Measurements from ENCODE around the gene CNTNAP5. TPM values are rescaled to one million over a fixed set of nuclear protein-coding genes. Genes with fewer than 3 reads are reported as not detected.

Gene CNTNAP5
- total RNA-seq, 2 experiments from 2014 or later, result not detected

- Mint-ChIP-seq H3K36me3 (ENCODE audit: low read depth) (no peaks in the 10 kb centered on the region), H3K4me3 (no peak overlapping the region), H3K4me1 (no peaks in the 10 kb centered on the region), H3K27ac (no peak overlapping the region), H3K27me3 (no peaks in the 10 kb centered on the region), H3K9me3 (peaks cover 9% of the 10 kb centered on the region)
- ChIA-PET POLR2A (no interaction called here), CTCF (no interaction called here)
- DNase-seq, result no peak
These were observed 753.0 kb downstream of the CNTNAP5 start for GRCh38 chr2:124778076-124778475.

GRCh38 chr2:124796647-124797046 lies 771.6 kb downstream of the CNTNAP5 start:
- H3K4me3 Mint-ChIP-seq, result no peak overlapping the region
- H3K36me3 Mint-ChIP-seq (ENCODE audit: low read depth), result no peaks in the 10 kb centered on the region
- H3K27ac Mint-ChIP-seq, result no peak overlapping the region
- no peaks in the 10 kb centered on the region for H3K4me1 Mint-ChIP-seq
- POLR2A ChIA-PET, result no interaction called here
- no peak for DNase-seq
- no peaks in the 10 kb centered on the region for H3K27me3 Mint-ChIP-seq
- CTCF ChIA-PET, result no interaction called here
- peaks cover 2% of the 10 kb centered on the region for H3K9me3 Mint-ChIP-seq

GRCh38 chr2:124797049-124797448 lies 772.0 kb downstream of the CNTNAP5 start:
- POLR2A ChIA-PET, result no interaction called here
- no peaks in the 10 kb centered on the region for H3K36me3 Mint-ChIP-seq (ENCODE audit: low read depth)
- H3K9me3 Mint-ChIP-seq, result peaks cover 2% of the 10 kb centered on the region
- no peaks in the 10 kb centered on the region for H3K4me1 Mint-ChIP-seq
- H3K27me3 Mint-ChIP-seq, result no peaks in the 10 kb centered on the region
- H3K4me3 Mint-ChIP-seq, result no peak overlapping the region
- no peak overlapping the region for H3K27ac Mint-ChIP-seq
- CTCF ChIA-PET, result no interaction called here
- no peak for DNase-seq

GRCh38 chr2:124798551-124798950 lies 773.5 kb downstream of the CNTNAP5 start:
- peaks cover 2% of the 10 kb centered on the region for H3K9me3 Mint-ChIP-seq
- no peak overlapping the region for H3K4me3 Mint-ChIP-seq
- H3K27ac Mint-ChIP-seq, result no peak overlapping the region
- ChIA-PET POLR2A (no interaction called here), CTCF (no interaction called here)
- no peaks in the 10 kb centered on the region for H3K36me3 Mint-ChIP-seq (ENCODE audit: low read depth)
- no peak for DNase-seq
- H3K27me3 Mint-ChIP-seq, result no peaks in the 10 kb centered on the region
- no peaks in the 10 kb centered on the region for H3K4me1 Mint-ChIP-seq

- no peak for DNase-seq
- POLR2A ChIA-PET, result no interaction called here
- Mint-ChIP-seq H3K9me3 (no peaks in the 10 kb centered on the region), H3K27ac (no peak overlapping the region), H3K36me3 (ENCODE audit: low read depth) (no peaks in the 10 kb centered on the region), H3K4me1 (no peaks in the 10 kb centered on the region), H3K27me3 (no peaks in the 10 kb centered on the region), H3K4me3 (no peak overlapping the region)
- CTCF ChIA-PET, result no interaction called here
These were observed 779.2 kb downstream of the CNTNAP5 start for GRCh38 chr2:124804014-124804940.

GRCh38 chr2:124805060-124805459 lies 780.0 kb downstream of the CNTNAP5 start:
- Mint-ChIP-seq H3K4me1 (no peaks in the 10 kb centered on the region), H3K4me3 (no peak overlapping the region), H3K36me3 (ENCODE audit: low read depth) (no peaks in the 10 kb centered on the region), H3K9me3 (no peaks in the 10 kb centered on the region), H3K27ac (no peak overlapping the region), H3K27me3 (no peaks in the 10 kb centered on the region)
- POLR2A ChIA-PET, result no interaction called here
- CTCF ChIA-PET, result no interaction called here
- DNase-seq, result no peak

GRCh38 chr2:124810132-124810531 lies 785.0 kb downstream of the CNTNAP5 start:
- POLR2A ChIA-PET, result no interaction called here
- peaks cover 4% of the 10 kb centered on the region for H3K9me3 Mint-ChIP-seq
- H3K27me3 Mint-ChIP-seq, result no peaks in the 10 kb centered on the region
- CTCF ChIA-PET, result no interaction called here
- H3K27ac Mint-ChIP-seq, result no peak overlapping the region
- no peaks in the 10 kb centered on the region for H3K4me1 Mint-ChIP-seq
- no peak for DNase-seq
- H3K4me3 Mint-ChIP-seq, result no peak overlapping the region
- no peaks in the 10 kb centered on the region for H3K36me3 Mint-ChIP-seq (ENCODE audit: low read depth)

GRCh38 chr2:124814968-124815745 lies 790.1 kb downstream of the CNTNAP5 start:
- H3K27me3 Mint-ChIP-seq, result no peaks in the 10 kb centered on the region

GRCh38 chr2:124816007-124816406 lies 790.9 kb downstream of the CNTNAP5 start:
- Mint-ChIP-seq H3K27me3 (no peaks in the 10 kb centered on the region), H3K4me3 (no peak overlapping the region), H3K9me3 (peaks cover 4% of the 10 kb centered on the region), H3K36me3 (ENCODE audit: low read depth) (no peaks in the 10 kb centered on the region), H3K4me1 (no peaks in the 10 kb centered on the region), H3K27ac (no peak overlapping the region)
- DNase-seq, result no peak
- ChIA-PET CTCF (no interaction called here), POLR2A (no interaction called here)

More at GRCh38 chr2:124814968-124815745, 790.1 kb downstream of the CNTNAP5 start:
- Mint-ChIP-seq H3K9me3 (peaks cover 4% of the 10 kb centered on the region), H3K27ac (no peak overlapping the region), H3K4me1 (no peaks in the 10 kb centered on the region), H3K4me3 (no peak overlapping the region), H3K36me3 (ENCODE audit: low read depth) (no peaks in the 10 kb centered on the region)
- no peak for DNase-seq
- ChIA-PET POLR2A (no interaction called here), CTCF (no interaction called here)

- ChIA-PET CTCF (no interaction called here), POLR2A (no interaction called here)
- H3K4me3 Mint-ChIP-seq, result no peak overlapping the region
- H3K27ac Mint-ChIP-seq, result no peak overlapping the region
- no peak for DNase-seq
- H3K4me1 Mint-ChIP-seq, result no peaks in the 10 kb centered on the region
- H3K27me3 Mint-ChIP-seq, result no peaks in the 10 kb centered on the region
- H3K9me3 Mint-ChIP-seq, result peaks cover 3% of the 10 kb centered on the region
- no peaks in the 10 kb centered on the region for H3K36me3 Mint-ChIP-seq (ENCODE audit: low read depth)
These were observed 797.4 kb downstream of the CNTNAP5 start for GRCh38 chr2:124822516-124822915.

- no peak for DNase-seq
- Mint-ChIP-seq H3K4me1 (no peaks in the 10 kb centered on the region), H3K4me3 (no peak overlapping the region), H3K27ac (no peak overlapping the region), H3K27me3 (no peaks in the 10 kb centered on the region), H3K36me3 (ENCODE audit: low read depth) (no peaks in the 10 kb centered on the region), H3K9me3 (peaks cover 5% of the 10 kb centered on the region)
- CTCF ChIA-PET, result no interaction called here
- POLR2A ChIA-PET, result no interaction called here
These were observed 799.4 kb downstream of the CNTNAP5 start for GRCh38 chr2:124824441-124824840.

GRCh38 chr2:124832521-124832920 lies 807.4 kb downstream of the CNTNAP5 start:
- no peak overlapping the region for H3K27ac Mint-ChIP-seq
- ChIA-PET POLR2A (no interaction called here), CTCF (no interaction called here)
- H3K36me3 Mint-ChIP-seq (ENCODE audit: low read depth), result no peaks in the 10 kb centered on the region
- H3K4me3 Mint-ChIP-seq, result no peak overlapping the region
- H3K27me3 Mint-ChIP-seq, result no peaks in the 10 kb centered on the region
- no peak for DNase-seq
- H3K4me1 Mint-ChIP-seq, result no peaks in the 10 kb centered on the region
- peaks cover 7% of the 10 kb centered on the region for H3K9me3 Mint-ChIP-seq

GRCh38 chr2:124834331-124834730 lies 809.2 kb downstream of the CNTNAP5 start:
- ChIA-PET POLR2A (no interaction called here), CTCF (no interaction called here)
- Mint-ChIP-seq H3K27me3 (no peaks in the 10 kb centered on the region), H3K36me3 (ENCODE audit: low read depth) (no peaks in the 10 kb centered on the region), H3K27ac (no peak overlapping the region), H3K4me3 (no peak overlapping the region), H3K4me1 (no peaks in the 10 kb centered on the region), H3K9me3 (peaks cover 5% of the 10 kb centered on the region)
- DNase-seq, result no peak

- ChIA-PET CTCF (no interaction called here), POLR2A (no interaction called here)
- Mint-ChIP-seq H3K9me3 (peaks cover 5% of the 10 kb centered on the region), H3K27me3 (no peaks in the 10 kb centered on the region), H3K4me1 (no peaks in the 10 kb centered on the region), H3K27ac (no peak overlapping the region), H3K4me3 (no peak overlapping the region), H3K36me3 (ENCODE audit: low read depth) (no peaks in the 10 kb centered on the region)
- DNase-seq, result no peak
These were observed 810.2 kb downstream of the CNTNAP5 start for GRCh38 chr2:124835331-124835730.

Measured in activated CD4-positive, alpha-beta memory T cell treated with anti-CD3 and anti-CD28 coated beads, Interleukin-2, amount 10 ng/mL, durations not matched to agents 7 days and 5 days (primary cell).